CD4-positive, alpha-beta T cell (primary cell): Measurements from ENCODE around the gene GAS7. TPM values are rescaled to one million over a fixed set of nuclear protein-coding genes. Genes with fewer than 3 reads are reported as not detected.

ENCODE experiments used
- ATAC-seq: fragments of 200-7000 bp; cut with Tn5 transposase; one replicate; pipeline ENCODE4 v1.10.0; 2022; ENCODE audit warnings: mild to moderate bottlenecking; ENCODE audit not compliant: poor library complexity
- CTCF ChIA-PET: fragments of 350-600 bp; sonication (Branson Sonifier 250); formaldehyde crosslinking; loops from one replicate; lab custom pipeline; 2021; ENCODE audit warnings: antibody characterized with exemption, inconsistent platforms; lab: Charles Lee
- POLR2A ChIA-PET: fragments of 350-600 bp; sonication (Branson Sonifier 250); formaldehyde crosslinking; loops from one replicate; lab custom pipeline; 2021; ENCODE audit warnings: antibody characterized with exemption, inconsistent platforms; lab: Charles Lee
- DNase-seq, 14 experiments: peaks; one replicate each; pipeline ENCODE4 v3.0.0-alpha.2; 2013 to 2020; ENCODE audit warnings: mixed read lengths in 2 of 14
- H3K27ac ChIP-seq, 2 donors: one replicate each; pipeline versions ENCODE4 v1.5.1 to v1.7.0; 2013; ENCODE audit warnings: low read length in 2 of 2, low read depth in 1 of 2, mild to moderate bottlenecking in 1 of 2
- H3K27me3 ChIP-seq, 2 experiments: 1 replicate in 1 of 2; 2 replicates in 1 of 2; pipeline versions ENCODE4 v1.6.1 to v1.7.0; 2013; ENCODE audit warnings: low read length in 2 of 2, control low read depth in 1 of 2, mild to moderate bottlenecking in 1 of 2, moderate library complexity in 1 of 2; ENCODE audit not compliant: insufficient read depth in 2 of 2, control insufficient read depth in 1 of 2
- H3K36me3 ChIP-seq: one replicate; pipeline ENCODE4 v1.6.1; 2013; ENCODE audit warnings: low read length, control low read depth; ENCODE audit not compliant: insufficient read depth
- H3K4me1 ChIP-seq: one replicate; pipeline ENCODE4 v1.6.1; 2013; ENCODE audit warnings: low read length, control low read depth; ENCODE audit not compliant: insufficient read depth
- H3K4me3 ChIP-seq: one replicate; pipeline ENCODE4 v1.5.1; 2013; ENCODE audit warnings: mild to moderate bottlenecking, low read length, moderate library complexity
- H3K9me3 ChIP-seq, 2 experiments: 1 replicate in 1 of 2; 2 replicates in 1 of 2; pipeline versions ENCODE4 v1.6.1 to v1.7.0; 2013; ENCODE audit warnings: low read length in 2 of 2, mild to moderate bottlenecking in 2 of 2, control low read depth in 1 of 2, moderate library complexity in 1 of 2; ENCODE audit not compliant: control insufficient read depth in 1 of 2, insufficient read depth in 1 of 2
- H3K27ac Mint-ChIP-seq: one replicate; pipeline ENCODE4 v1.8.0; 2020; ENCODE audit warnings: mixed read lengths
- H3K27me3 Mint-ChIP-seq: one replicate; pipeline ENCODE4 v1.8.0; 2021; ENCODE audit warnings: mixed read lengths
- H3K36me3 Mint-ChIP-seq: one replicate; pipeline ENCODE4 v1.8.0; 2021; ENCODE audit warnings: low read depth, mixed read lengths
- H3K4me1 Mint-ChIP-seq: one replicate; pipeline ENCODE4 v1.8.0; 2021; ENCODE audit warnings: low read depth, mixed read lengths
- H3K4me3 Mint-ChIP-seq: one replicate; pipeline ENCODE4 v1.8.0; 2020; ENCODE audit warnings: mild to moderate bottlenecking, mixed read lengths
- H3K9me3 Mint-ChIP-seq: one replicate; pipeline ENCODE4 v1.8.0; 2020; ENCODE audit warnings: mixed read lengths
- CTCF ChIP-seq: fragments of 200-600 bp; IDR thresholded peaks from one replicate; pipeline ENCODE4 v1.8.0; 2022; ENCODE audit warnings: antibody characterized with exemption, mild to moderate bottlenecking
- intact Hi-C, 2 experiments: fragments of 100-400 bp; cut with DNase I in 1 of 2; cut with micrococcal nuclease in 1 of 2; formaldehyde crosslinking; loops; one replicate each; pipeline versions ENCODE4 v1.15.1 to v1.9.0; 2023 to 2025; cut with DNase I, micrococcal nuclease
- total RNA-seq, 174 experiments: library from RNA in 2 of 174; stranded (reverse) in 2 of 174; gene quantifications; one replicate each; pipeline ENCODE4 v1.2.3 and lab custom pipeline; 2021 to 2026

Gene GAS7
- total RNA-seq, 2 experiments from 2014 or later: 1.8 to 3.4 TPM

- Histone ChIP-seq H3K9me3 (no peaks in the 10 kb centered on the region), H3K4me3 (no peak overlapping the region), H3K4me1 (no peaks in the 10 kb centered on the region), H3K27me3 (no peaks in the 10 kb centered on the region), H3K27ac (no peak overlapping the region), H3K36me3 (no peaks in the 10 kb centered on the region)
- H3K9me3 Mint-ChIP-seq: no peaks in the 10 kb centered on the region
- H3K27ac Mint-ChIP-seq: no peak overlapping the region
- TF ChIP-seq CTCF: no peak
- H3K27me3 Mint-ChIP-seq: no peaks in the 10 kb centered on the region
- H3K4me1 Mint-ChIP-seq: no peaks in the 10 kb centered on the region
- ChIA-PET CTCF (no interaction called here), POLR2A (interaction anchor here (0.5 kb wide), 1 partner anchor 147 kb away, joined by 3 read pairs; no protein-coding TSS in a partner anchor)
- H3K36me3 Mint-ChIP-seq: no peaks in the 10 kb centered on the region
- ATAC-seq: no peak
- intact Hi-C loops: no loop called here
- DNase-seq: no peak
- no peak overlapping the region for H3K4me3 Mint-ChIP-seq
Measured at GRCh38 chr17:10033449-10033848, 165.0 kb downstream of the GAS7 start.

- H3K4me1 ChIP-seq: no peaks in the 10 kb centered on the region
- H3K36me3 ChIP-seq: no peaks in the 10 kb centered on the region
- Mint-ChIP-seq H3K27ac (no peak overlapping the region), H3K4me3 (no peak overlapping the region), H3K4me1 (no peaks in the 10 kb centered on the region), H3K9me3 (no peaks in the 10 kb centered on the region), H3K27me3 (no peaks in the 10 kb centered on the region), H3K36me3 (no peaks in the 10 kb centered on the region)
- ChIA-PET POLR2A (no interaction called here), CTCF (interaction anchor here (0.7 kb wide), 1 partner anchor 302 kb away, joined by 4 read pairs; no protein-coding TSS in a partner anchor)
- H3K4me3 ChIP-seq: no peak overlapping the region
- no peak overlapping the region for H3K27ac ChIP-seq
- ATAC-seq (no peak), DNase-seq (no peak)
- no peak for TF ChIP-seq CTCF
- H3K27me3 ChIP-seq: no peaks in the 10 kb centered on the region
- H3K9me3 ChIP-seq: no peaks in the 10 kb centered on the region
- intact Hi-C loops: no loop called here
Measured at GRCh38 chr17:10032118-10032852, 166.1 kb downstream of the GAS7 start.

GRCh38 chr17:10031606-10032005 lies 166.8 kb downstream of the GAS7 start:
- Histone ChIP-seq H3K27me3 (no peaks in the 10 kb centered on the region), H3K4me1 (no peaks in the 10 kb centered on the region), H3K36me3 (no peaks in the 10 kb centered on the region), H3K4me3 (no peak overlapping the region), H3K9me3 (no peaks in the 10 kb centered on the region), H3K27ac (no peak overlapping the region)
- intact Hi-C loops: no loop called here
- no peaks in the 10 kb centered on the region for H3K27me3 Mint-ChIP-seq
- H3K4me3 Mint-ChIP-seq: no peak overlapping the region
- no peaks in the 10 kb centered on the region for H3K4me1 Mint-ChIP-seq
- DNase-seq (no peak), ATAC-seq (no peak)
- H3K9me3 Mint-ChIP-seq: no peaks in the 10 kb centered on the region
- no peak for TF ChIP-seq CTCF
- POLR2A ChIA-PET: no interaction called here
- CTCF ChIA-PET: interaction anchor here (0.7 kb wide), 1 partner anchor 303 kb away, joined by 4 read pairs; no protein-coding TSS in a partner anchor
- no peak overlapping the region for H3K27ac Mint-ChIP-seq
- H3K36me3 Mint-ChIP-seq: no peaks in the 10 kb centered on the region
